CD4-positive, alpha-beta T cell treated with Interleukin-6 at 100 ng/mL for 8 hours (primary cell): Measurements from ENCODE around the gene SLC6A12.
"Not testable (repeated sequence)": the region's sequence is repeated elsewhere in the genome, so short reads cannot be mapped to it uniquely, and the experiment has no call there.

Experiments
- DNase-seq: peaks from one replicate; pipeline ENCODE4 v3.0.0-alpha.2; 2020; ENCODE audit warnings: mixed read lengths, low spot score

SLC6A12 gene

GRCh38 chr12:214003-214741, at the start of gene SLC6A12:
Gene SLC6A12, minus strand, starts transcription at chr12:214157. Its CDS starts 4,171 bp downstream, at chr12:209986.
- DNase-seq, result no peak

- no peak for DNase-seq
These were observed 49.6 kb upstream of the SLC6A12 start for GRCh38 chr12:263574-263973.

GRCh38 chr12:262817-263216, 48.9 kb upstream of the SLC6A12 start, which contains the start of gene SLC6A13:
Gene SLC6A13, minus strand, starts transcription at chr12:262836. Its CDS starts 2,784 bp downstream, at chr12:260052.
- no peak for DNase-seq

GRCh38 chr12:262113-262512, 48.2 kb upstream of the SLC6A12 start:
- no peak for DNase-seq

- DNase-seq, result no peak
These were observed 43.8 kb upstream of the SLC6A12 start for GRCh38 chr12:257521-258321.

GRCh38 chr12:256958-257357, 43.0 kb upstream of the SLC6A12 start:
- DNase-seq, result no peak

GRCh38 chr12:256225-256624, 42.3 kb upstream of the SLC6A12 start:
- DNase-seq, result no peak

GRCh38 chr12:254912-255311, 41.0 kb upstream of the SLC6A12 start:
- no peak for DNase-seq

GRCh38 chr12:254039-254438, 40.1 kb upstream of the SLC6A12 start:
- no peak for DNase-seq

GRCh38 chr12:253116-253831, 39.3 kb upstream of the SLC6A12 start:
- no peak for DNase-seq

GRCh38 chr12:252636-253035, 38.7 kb upstream of the SLC6A12 start:
- DNase-seq, result no peak

GRCh38 chr12:247271-247670, 33.3 kb upstream of the SLC6A12 start:
- no peak for DNase-seq

GRCh38 chr12:243381-243780, 29.4 kb upstream of the SLC6A12 start:
- no peak for DNase-seq

- no peak for DNase-seq
These were observed 28.5 kb upstream of the SLC6A12 start for GRCh38 chr12:242496-242895.

- no peak for DNase-seq
These were observed 27.3 kb upstream of the SLC6A12 start for GRCh38 chr12:241266-241665.

GRCh38 chr12:240566-240965, 26.6 kb upstream of the SLC6A12 start:
- DNase-seq, result no peak

GRCh38 chr12:238736-239398, 24.9 kb upstream of the SLC6A12 start:
- DNase-seq, result no peak

GRCh38 chr12:238116-238515, 24.2 kb upstream of the SLC6A12 start:
- no peak for DNase-seq

- no peak for DNase-seq
These were observed 23.3 kb upstream of the SLC6A12 start for GRCh38 chr12:237026-237815.

GRCh38 chr12:236445-236844, 22.5 kb upstream of the SLC6A12 start:
- DNase-seq, result no peak

- DNase-seq, result not testable (repeated sequence)
These were observed 22.0 kb upstream of the SLC6A12 start for GRCh38 chr12:235967-236366.
